ENCODE measurements around the gene BEST4.

BEST4 gene

GRCh38 chr1:44788120-44788860 lies at the start of gene BEST4:
Gene BEST4 (minus strand): TSS chr1:44788170. CDS start chr1:44787705, 465 bp downstream.
- no peak for TF ChIP-seq EZH2phosphoT487 (conservative IDR thresholded peaks at IDR 0.05; ENCODE audit: low read length)
- TF ChIP-seq, protein P1, sequence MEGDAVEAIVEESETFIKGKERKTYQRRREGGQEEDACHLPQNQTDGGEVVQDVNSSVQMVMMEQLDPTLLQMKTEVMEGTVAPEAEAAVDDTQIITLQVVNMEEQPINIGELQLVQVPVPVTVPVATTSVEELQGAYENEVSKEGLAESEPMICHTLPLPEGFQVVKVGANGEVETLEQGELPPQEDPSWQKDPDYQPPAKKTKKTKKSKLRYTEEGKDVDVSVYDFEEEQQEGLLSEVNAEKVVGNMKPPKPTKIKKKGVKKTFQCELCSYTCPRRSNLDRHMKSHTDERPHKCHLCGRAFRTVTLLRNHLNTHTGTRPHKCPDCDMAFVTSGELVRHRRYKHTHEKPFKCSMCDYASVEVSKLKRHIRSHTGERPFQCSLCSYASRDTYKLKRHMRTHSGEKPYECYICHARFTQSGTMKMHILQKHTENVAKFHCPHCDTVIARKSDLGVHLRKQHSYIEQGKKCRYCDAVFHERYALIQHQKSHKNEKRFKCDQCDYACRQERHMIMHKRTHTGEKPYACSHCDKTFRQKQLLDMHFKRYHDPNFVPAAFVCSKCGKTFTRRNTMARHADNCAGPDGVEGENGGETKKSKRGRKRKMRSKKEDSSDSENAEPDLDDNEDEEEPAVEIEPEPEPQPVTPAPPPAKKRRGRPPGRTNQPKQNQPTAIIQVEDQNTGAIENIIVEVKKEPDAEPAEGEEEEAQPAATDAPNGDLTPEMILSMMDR (IDR thresholded peaks at IDR 0.05; ENCODE audit: insufficient read depth, low read length, poor library complexity, severe bottlenecking) = no peak
- Histone ChIP-seq H3K4me2 (ENCODE audit: low read depth, low read length, poor library complexity, severe bottlenecking) (no peak within 1 kb of the TSS), H3K9ac (ENCODE audit: low read length) (no peak within 1 kb of the TSS), H2AFZ (ENCODE audit: low read depth, low read length, severe bottlenecking) (no peak within 1 kb of the TSS), H3K36me3 (ENCODE audit: low read length) (no peaks in the 10 kb centered on the region), H3K79me2 (ENCODE audit: insufficient read depth, low read length) (no peaks in the 10 kb centered on the region), H3K9me2 (replicated peaks; ENCODE audit: insufficient read depth, low read length) (no peaks in the 10 kb centered on the region), H3F3A (ENCODE audit: insufficient read depth) (peaks cover 38% of the 10 kb centered on the region), H3K27me3 (ENCODE audit: low read length) (no peaks in the 10 kb centered on the region), H4K20me1 (ENCODE audit: low read depth, low read length) (no peaks in the 10 kb centered on the region), H3K27ac (ENCODE audit: low read depth, low read length) (no peak within 1 kb of the TSS), H3K9me3 (ENCODE audit: insufficient read depth, low read length) (no peaks in the 10 kb centered on the region), H3K4me3 (ENCODE audit: insufficient read depth, low read length, poor library complexity, severe bottlenecking) (no peak within 1 kb of the TSS)

DNA sequence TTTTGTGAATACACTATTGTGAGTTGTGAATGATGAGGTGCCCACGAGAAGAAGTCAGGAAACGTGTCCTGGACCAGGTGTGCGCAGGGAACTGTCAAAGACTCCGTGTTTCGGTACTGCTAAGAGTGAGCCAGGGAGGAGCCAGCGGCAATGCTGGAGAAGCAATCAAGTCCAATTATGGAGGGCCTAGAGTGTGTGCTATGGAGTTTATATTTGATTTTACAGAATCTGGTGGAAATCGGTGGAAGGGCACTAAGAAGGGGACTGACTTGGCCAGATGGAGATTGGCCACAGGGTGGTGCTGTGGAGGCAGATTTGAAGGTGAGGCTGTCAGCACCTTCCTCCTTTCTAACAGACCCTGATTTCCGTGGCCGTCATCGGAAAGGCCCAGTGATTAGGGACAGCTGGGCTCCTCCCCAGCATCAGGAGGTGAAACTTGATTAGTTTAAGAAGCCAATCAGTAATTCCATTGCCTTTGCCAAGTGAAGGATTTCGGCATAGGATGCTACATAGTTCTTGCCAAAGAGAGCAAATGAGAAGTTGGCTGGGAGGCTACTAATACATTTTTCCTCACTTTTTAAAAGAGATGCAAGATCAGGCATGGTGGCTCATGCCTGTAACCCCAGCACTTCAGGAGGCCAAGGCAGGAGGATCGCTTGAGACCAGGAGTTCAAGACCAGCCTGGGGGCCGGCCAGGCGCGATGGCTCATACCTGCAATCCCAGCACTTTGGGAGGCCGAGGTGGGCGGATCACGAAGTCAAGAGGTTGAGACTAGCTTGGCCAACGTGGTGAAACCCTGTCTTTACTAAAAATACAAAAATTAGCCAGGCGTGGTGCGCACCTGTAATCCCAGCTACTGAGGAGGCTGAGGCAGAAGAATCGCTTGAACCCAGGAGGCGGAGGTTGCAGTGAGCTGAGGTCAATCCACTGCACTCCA lies 48.0 kb upstream of the BEST4 start:
- no peaks in the 10 kb centered on the region for H3K36me3 ChIP-seq (ENCODE audit: low read length)
- H3K9me2 ChIP-seq (replicated peaks; ENCODE audit: insufficient read depth, low read length) = no peaks in the 10 kb centered on the region
- peak overlapping the region; percentile 86 for H2AFZ ChIP-seq (ENCODE audit: low read depth, low read length, severe bottlenecking)
- no peak for TF ChIP-seq EZH2phosphoT487 (conservative IDR thresholded peaks at IDR 0.05; ENCODE audit: low read length)
- TF ChIP-seq, protein P1 (IDR thresholded peaks at IDR 0.05; ENCODE audit: insufficient read depth, low read length, poor library complexity, severe bottlenecking) = peak; percentile 76
- no peak overlapping the region for H3K27ac ChIP-seq (ENCODE audit: low read depth, low read length)
- no peaks in the 10 kb centered on the region for H3K9me3 ChIP-seq (ENCODE audit: insufficient read depth, low read length)
- no peaks in the 10 kb centered on the region for H3F3A ChIP-seq (ENCODE audit: insufficient read depth)
- no peaks in the 10 kb centered on the region for H3K27me3 ChIP-seq (ENCODE audit: low read length)
- H3K9ac ChIP-seq (ENCODE audit: low read length) = no peak overlapping the region
- no peak overlapping the region for H3K4me3 ChIP-seq (ENCODE audit: insufficient read depth, low read length, poor library complexity, severe bottlenecking)
- H3K79me2 ChIP-seq (ENCODE audit: insufficient read depth, low read length) = no peaks in the 10 kb centered on the region
- no peak overlapping the region for H3K4me2 ChIP-seq (ENCODE audit: low read depth, low read length, poor library complexity, severe bottlenecking)
- H4K20me1 ChIP-seq (ENCODE audit: low read depth, low read length) = no peaks in the 10 kb centered on the region

- Histone ChIP-seq H3K9me2 (replicated peaks; ENCODE audit: insufficient read depth, low read length) (no peaks in the 10 kb centered on the region), H2AFZ (ENCODE audit: low read depth, low read length, severe bottlenecking) (no peak overlapping the region), H3K4me3 (ENCODE audit: insufficient read depth, low read length, poor library complexity, severe bottlenecking) (no peak overlapping the region), H3K4me2 (ENCODE audit: low read depth, low read length, poor library complexity, severe bottlenecking) (no peak overlapping the region), H4K20me1 (ENCODE audit: low read depth, low read length) (no peaks in the 10 kb centered on the region), H3K36me3 (ENCODE audit: low read length) (no peaks in the 10 kb centered on the region), H3K27me3 (ENCODE audit: low read length) (no peaks in the 10 kb centered on the region), H3F3A (ENCODE audit: insufficient read depth) (no peaks in the 10 kb centered on the region), H3K9ac (ENCODE audit: low read length) (no peak overlapping the region), H3K79me2 (ENCODE audit: insufficient read depth, low read length) (no peaks in the 10 kb centered on the region), H3K9me3 (ENCODE audit: insufficient read depth, low read length) (no peaks in the 10 kb centered on the region), H3K27ac (ENCODE audit: low read depth, low read length) (no peak overlapping the region)
- no peak for TF ChIP-seq EZH2phosphoT487 (conservative IDR thresholded peaks at IDR 0.05; ENCODE audit: low read length)
- TF ChIP-seq, protein P1 (IDR thresholded peaks at IDR 0.05; ENCODE audit: insufficient read depth, low read length, poor library complexity, severe bottlenecking) = no peak
Measured at GRCh38 chr1:44834328-44834727, 46.4 kb upstream of the BEST4 start.

Data from SU-DHL-6 (cell line).